Measurements from ENCODE around the gene WDR77. TPM values are rescaled to one million over a fixed set of nuclear protein-coding genes. Genes with fewer than 3 reads are reported as not detected.
A peak's percentile ranks its signal among the peaks of the same experiment; 100 is the strongest.

Gene WDR77
- total RNA-seq, 1 donor from 2014 or later = 49.1 TPM

- no peak overlapping the region for H2AFZ ChIP-seq (ENCODE audit: low read depth, low read length)
- FAIRE-seq (no peak), DNase-seq (ENCODE audit: low read depth) (no peak)
- no peak overlapping the region for H3K4me3 ChIP-seq (ENCODE audit: insufficient read depth, low read depth, low read length)
- H3K36me3 Mint-ChIP-seq (ENCODE audit: low read depth, unreplicated experiment) = no peaks in the 10 kb centered on the region
- no peaks in the 10 kb centered on the region for H3K9me3 ChIP-seq (ENCODE audit: insufficient read depth, low read depth, low read length)
- H4K20me1 ChIP-seq (ENCODE audit: insufficient read depth, low read length) = peaks cover 8% of the 10 kb centered on the region
- peaks cover 9% of the 10 kb centered on the region for H3K4me1 ChIP-seq (ENCODE audit: insufficient read depth, low read length)
- no peak overlapping the region for H3K27ac ChIP-seq (ENCODE audit: low read depth, low read length)
- H3K4me1 Mint-ChIP-seq (ENCODE audit: low read depth, unreplicated experiment) = no peaks in the 10 kb centered on the region
- H3K27ac Mint-ChIP-seq (ENCODE audit: unreplicated experiment) = no peak overlapping the region
- no peak overlapping the region for H3K4me2 ChIP-seq (ENCODE audit: low read length)
- H3K9me3 Mint-ChIP-seq (ENCODE audit: unreplicated experiment) = no peaks in the 10 kb centered on the region
- H3K4me3 Mint-ChIP-seq (ENCODE audit: unreplicated experiment) = no peak overlapping the region
- H3K27me3 Mint-ChIP-seq (ENCODE audit: low read depth, unreplicated experiment) = no peaks in the 10 kb centered on the region
- H3K9ac ChIP-seq (ENCODE audit: low read length) = no peak overlapping the region
- H3K27me3 ChIP-seq (ENCODE audit: insufficient read depth, low read length) = no peaks in the 10 kb centered on the region
- H3K36me3 ChIP-seq (ENCODE audit: insufficient read depth, low read length) = peaks cover 9% of the 10 kb centered on the region
- TF ChIP-seq EZH2 (IDR thresholded peaks at IDR 0.05; ENCODE audit: insufficient read depth, low read length) = no peak
- TF ChIP-seq, protein P1, sequence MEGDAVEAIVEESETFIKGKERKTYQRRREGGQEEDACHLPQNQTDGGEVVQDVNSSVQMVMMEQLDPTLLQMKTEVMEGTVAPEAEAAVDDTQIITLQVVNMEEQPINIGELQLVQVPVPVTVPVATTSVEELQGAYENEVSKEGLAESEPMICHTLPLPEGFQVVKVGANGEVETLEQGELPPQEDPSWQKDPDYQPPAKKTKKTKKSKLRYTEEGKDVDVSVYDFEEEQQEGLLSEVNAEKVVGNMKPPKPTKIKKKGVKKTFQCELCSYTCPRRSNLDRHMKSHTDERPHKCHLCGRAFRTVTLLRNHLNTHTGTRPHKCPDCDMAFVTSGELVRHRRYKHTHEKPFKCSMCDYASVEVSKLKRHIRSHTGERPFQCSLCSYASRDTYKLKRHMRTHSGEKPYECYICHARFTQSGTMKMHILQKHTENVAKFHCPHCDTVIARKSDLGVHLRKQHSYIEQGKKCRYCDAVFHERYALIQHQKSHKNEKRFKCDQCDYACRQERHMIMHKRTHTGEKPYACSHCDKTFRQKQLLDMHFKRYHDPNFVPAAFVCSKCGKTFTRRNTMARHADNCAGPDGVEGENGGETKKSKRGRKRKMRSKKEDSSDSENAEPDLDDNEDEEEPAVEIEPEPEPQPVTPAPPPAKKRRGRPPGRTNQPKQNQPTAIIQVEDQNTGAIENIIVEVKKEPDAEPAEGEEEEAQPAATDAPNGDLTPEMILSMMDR (IDR thresholded peaks at IDR 0.05; ENCODE audit: insufficient read depth, low read depth, low read length) = no peak
- no peaks in the 10 kb centered on the region for H3K79me2 ChIP-seq (ENCODE audit: insufficient read depth, low read length)
Measured at GRCh38 chr1:111465754-111466153, 16.7 kb upstream of the WDR77 start.

- Histone ChIP-seq H3K9ac (ENCODE audit: low read length) (no peak overlapping the region), H3K4me2 (ENCODE audit: low read length) (peak overlapping the region; percentile 3), H3K79me2 (ENCODE audit: insufficient read depth, low read length) (no peaks in the 10 kb centered on the region), H3K9me3 (ENCODE audit: insufficient read depth, low read depth, low read length) (no peaks in the 10 kb centered on the region), H3K4me1 (ENCODE audit: insufficient read depth, low read length) (peaks cover 9% of the 10 kb centered on the region), H3K36me3 (ENCODE audit: insufficient read depth, low read length) (peaks cover 25% of the 10 kb centered on the region), H2AFZ (ENCODE audit: low read depth, low read length) (no peak overlapping the region), H4K20me1 (ENCODE audit: insufficient read depth, low read length) (peaks cover 15% of the 10 kb centered on the region), H3K27ac (ENCODE audit: low read depth, low read length) (no peak overlapping the region), H3K4me3 (ENCODE audit: insufficient read depth, low read depth, low read length) (no peak overlapping the region), H3K27me3 (ENCODE audit: insufficient read depth, low read length) (no peaks in the 10 kb centered on the region)
- FAIRE-seq = no peak
- H3K36me3 Mint-ChIP-seq (ENCODE audit: low read depth, unreplicated experiment) = peaks cover 3% of the 10 kb centered on the region
- TF ChIP-seq, protein P1 (IDR thresholded peaks at IDR 0.05; ENCODE audit: insufficient read depth, low read depth, low read length) = no peak
- no peak for TF ChIP-seq EZH2 (IDR thresholded peaks at IDR 0.05; ENCODE audit: insufficient read depth, low read length)
- peak; percentile 79 for DNase-seq (ENCODE audit: low read depth)
- no peaks in the 10 kb centered on the region for H3K27me3 Mint-ChIP-seq (ENCODE audit: low read depth, unreplicated experiment)
- no peaks in the 10 kb centered on the region for H3K4me1 Mint-ChIP-seq (ENCODE audit: low read depth, unreplicated experiment)
- H3K9me3 Mint-ChIP-seq (ENCODE audit: unreplicated experiment) = no peaks in the 10 kb centered on the region
- H3K27ac Mint-ChIP-seq (ENCODE audit: unreplicated experiment) = no peak overlapping the region
- no peak overlapping the region for H3K4me3 Mint-ChIP-seq (ENCODE audit: unreplicated experiment)
Measured at GRCh38 chr1:111463029-111463683, 14.1 kb upstream of the WDR77 start.

GRCh38 chr1:111462370-111463028 lies 13.4 kb upstream of the WDR77 start:
- Histone ChIP-seq H3K4me3 (ENCODE audit: insufficient read depth, low read depth, low read length) (no peak overlapping the region), H3K9ac (ENCODE audit: low read length) (no peak overlapping the region), H3K4me2 (ENCODE audit: low read length) (peak overlapping the region; percentile 3), H4K20me1 (ENCODE audit: insufficient read depth, low read length) (peaks cover 15% of the 10 kb centered on the region), H3K4me1 (ENCODE audit: insufficient read depth, low read length) (peaks cover 9% of the 10 kb centered on the region), H3K79me2 (ENCODE audit: insufficient read depth, low read length) (no peaks in the 10 kb centered on the region), H2AFZ (ENCODE audit: low read depth, low read length) (no peak overlapping the region), H3K36me3 (ENCODE audit: insufficient read depth, low read length) (peaks cover 32% of the 10 kb centered on the region), H3K27ac (ENCODE audit: low read depth, low read length) (no peak overlapping the region), H3K9me3 (ENCODE audit: insufficient read depth, low read depth, low read length) (no peaks in the 10 kb centered on the region), H3K27me3 (ENCODE audit: insufficient read depth, low read length) (no peaks in the 10 kb centered on the region)
- TF ChIP-seq EZH2 (IDR thresholded peaks at IDR 0.05; ENCODE audit: insufficient read depth, low read length) = no peak
- TF ChIP-seq, protein P1 (IDR thresholded peaks at IDR 0.05; ENCODE audit: insufficient read depth, low read depth, low read length) = no peak
- no peak overlapping the region for H3K27ac Mint-ChIP-seq (ENCODE audit: unreplicated experiment)
- H3K27me3 Mint-ChIP-seq (ENCODE audit: low read depth, unreplicated experiment) = no peaks in the 10 kb centered on the region
- H3K4me1 Mint-ChIP-seq (ENCODE audit: low read depth, unreplicated experiment) = no peaks in the 10 kb centered on the region
- FAIRE-seq (no peak), DNase-seq (ENCODE audit: low read depth) (no peak)
- no peaks in the 10 kb centered on the region for H3K9me3 Mint-ChIP-seq (ENCODE audit: unreplicated experiment)
- H3K36me3 Mint-ChIP-seq (ENCODE audit: low read depth, unreplicated experiment) = peaks cover 3% of the 10 kb centered on the region
- no peak overlapping the region for H3K4me3 Mint-ChIP-seq (ENCODE audit: unreplicated experiment)

All from astrocyte (in vitro differentiated cells and primary cell).